Measurements from ENCODE around the gene ADORA1.

- TF ChIP-seq CREM (IDR thresholded peaks at IDR 0.05; ENCODE audit: low read depth) = no peak
- no peak for TF ChIP-seq EP300 (IDR thresholded peaks at IDR 0.05; ENCODE audit: borderline replicate concordance in 1 of 2, control insufficient read depth in 1 of 2, low read depth in 2 of 2, low read length in 2 of 2)
- TF ChIP-seq ZBED1 (IDR thresholded peaks at IDR 0.05; ENCODE audit: borderline replicate concordance) = no peak
- TF ChIP-seq ZNF384 (IDR thresholded peaks at IDR 0.05; ENCODE audit: borderline replicate concordance, low read depth, low read length) = no peak
- no peak for TF ChIP-seq ASH2L (IDR thresholded peaks at IDR 0.05; ENCODE audit: borderline replicate concordance, low read depth)
- no peak for TF ChIP-seq TAF1 (IDR thresholded peaks at IDR 0.05; ENCODE audit: borderline replicate concordance, low read depth, low read length)
- TF ChIP-seq, protein P1, sequence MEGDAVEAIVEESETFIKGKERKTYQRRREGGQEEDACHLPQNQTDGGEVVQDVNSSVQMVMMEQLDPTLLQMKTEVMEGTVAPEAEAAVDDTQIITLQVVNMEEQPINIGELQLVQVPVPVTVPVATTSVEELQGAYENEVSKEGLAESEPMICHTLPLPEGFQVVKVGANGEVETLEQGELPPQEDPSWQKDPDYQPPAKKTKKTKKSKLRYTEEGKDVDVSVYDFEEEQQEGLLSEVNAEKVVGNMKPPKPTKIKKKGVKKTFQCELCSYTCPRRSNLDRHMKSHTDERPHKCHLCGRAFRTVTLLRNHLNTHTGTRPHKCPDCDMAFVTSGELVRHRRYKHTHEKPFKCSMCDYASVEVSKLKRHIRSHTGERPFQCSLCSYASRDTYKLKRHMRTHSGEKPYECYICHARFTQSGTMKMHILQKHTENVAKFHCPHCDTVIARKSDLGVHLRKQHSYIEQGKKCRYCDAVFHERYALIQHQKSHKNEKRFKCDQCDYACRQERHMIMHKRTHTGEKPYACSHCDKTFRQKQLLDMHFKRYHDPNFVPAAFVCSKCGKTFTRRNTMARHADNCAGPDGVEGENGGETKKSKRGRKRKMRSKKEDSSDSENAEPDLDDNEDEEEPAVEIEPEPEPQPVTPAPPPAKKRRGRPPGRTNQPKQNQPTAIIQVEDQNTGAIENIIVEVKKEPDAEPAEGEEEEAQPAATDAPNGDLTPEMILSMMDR (IDR thresholded peaks at IDR 0.05 in 2 of 3, conservative IDR thresholded peaks at IDR 0.05 in 1 of 3; ENCODE audit: control insufficient read depth in 2 of 3, extremely low read depth in 1 of 3, insufficient read depth in 1 of 3, low read depth in 3 of 3, low read length in 3 of 3) = no peak
- TF ChIP-seq ETV6 (conservative IDR thresholded peaks at IDR 0.05 in 1 of 2, IDR thresholded peaks at IDR 0.05 in 1 of 2; ENCODE audit: borderline replicate concordance in 1 of 2, low read depth in 1 of 2) = no peak
Observed at GRCh38 chr1:203103216-203103615, 24.3 kb upstream of the ADORA1 start.

Measured in GM12878 (cell line).